HepG2 (cell line): ENCODE results near the gene DAD1. TPM values are rescaled to one million over a fixed set of nuclear protein-coding genes. Genes with fewer than 3 reads are reported as not detected.

ENCODE experiments used
- ATF3 ChIP-seq: sonication (generic); formaldehyde crosslinking; IDR thresholded peaks from 2 replicates; pipeline ENCODE4 v1.4.0; 2020; ENCODE audit warnings: missing genetic modification reagents
- BCLAF1 ChIP-seq: fragments of 450-650 bp; IDR thresholded peaks from 2 replicates; pipeline ENCODE4 v1.6.1; 2017; ENCODE audit warnings: mild to moderate bottlenecking
- E2F2 ChIP-seq: sonication (generic); formaldehyde crosslinking; IDR thresholded peaks from 2 replicates; pipeline ENCODE4 v1.4.0; 2020; ENCODE audit warnings: missing genetic modification reagents, borderline replicate concordance
- HNF1A ChIP-seq, 2 experiments: sonication (generic) in 1 of 2; formaldehyde crosslinking in 1 of 2; IDR thresholded peaks; 2 replicates each; pipeline versions ENCODE4 v1.4.0 to v1.6.1; 2016 to 2020; ENCODE audit warnings: borderline replicate concordance in 1 of 2, low read depth in 1 of 2, mild to moderate bottlenecking in 1 of 2, missing genetic modification reagents in 1 of 2
- KDM6A ChIP-seq: IDR thresholded peaks from 2 replicates; pipeline ENCODE4 v1.6.1; 2016; ENCODE audit warnings: low read depth
- MTF1 ChIP-seq: sonication (generic); formaldehyde crosslinking; IDR thresholded peaks from 2 replicates; pipeline ENCODE4 v1.5.0; 2020; ENCODE audit warnings: missing genetic modification reagents
- MYC ChIP-seq: sonication (generic); formaldehyde crosslinking; IDR thresholded peaks from 2 replicates; pipeline ENCODE4 v1.9.0; 2021; ENCODE audit warnings: missing genetic modification reagents, borderline replicate concordance
- ZBTB10 ChIP-seq: sonication (generic); formaldehyde crosslinking; IDR thresholded peaks from 2 replicates; pipeline ENCODE4 v1.4.0; 2020; ENCODE audit warnings: missing genetic modification reagents, borderline replicate concordance
- ZNF10 ChIP-seq: sonication (generic); formaldehyde crosslinking; IDR thresholded peaks from 2 replicates; pipeline ENCODE4 v1.4.0; 2020; ENCODE audit warnings: mild to moderate bottlenecking, low read depth, missing genetic modification reagents, borderline replicate concordance
- ZNF740 ChIP-seq: sonication (generic); formaldehyde crosslinking; IDR thresholded peaks from 2 replicates; pipeline ENCODE4 v1.4.0; 2020; ENCODE audit warnings: missing genetic modification reagents
- polyA plus RNA-seq, 8 experiments: library from polyadenylated mRNA; depleted of rRNA in 3 of 8; stranded (reverse) in 7 of 8; unstranded in 1 of 8; fragments of >200 nt; fragmentation: Illumina TruSeq in 4 of 8; extraction: Trizol in 4 of 8; gene quantifications; 2 replicates each; pipeline versions ENCODE4 v1.2.1 to v1.2.3, GENCODE V29; 2011 to 2016; ENCODE audit warnings: low read depth in 4 of 8, missing spikeins in 1 of 8, mixed read lengths in 1 of 8; ENCODE audit not compliant: insufficient read depth in 1 of 8
- total RNA-seq, 5 experiments: library from RNA; depleted of rRNA; stranded (reverse); fragments of >200 nt; fragmentation: Illumina TruSeq; extraction: Trizol; gene quantifications; 2 replicates each; pipeline ENCODE4 v1.2.3, GENCODE V29; 2016; ENCODE audit warnings: low read depth in 1 of 5

DAD1 gene
- total and polyA plus RNA-seq, 2 of the 13 experiments (the other 11 are each of a cell fraction or from before 2014, with no cell fraction given), result 558 to 626 TPM

GRCh38 chr14:22598099-22598895 lies 9.3 kb upstream of the DAD1 start, which contains the start of gene ABHD4 (continued):
- TF ChIP-seq BCLAF1 (no peak), ZNF740 (CRISPR knock-in tag) (no peak), ZNF10 (CRISPR knock-in tag) (no peak), KDM6A (CRISPR knock-in tag) (0 out of 2 replicates have a peak, but pooled peaks have one; percentile 11), E2F2 (CRISPR knock-in tag) (0 out of 2 replicates have a peak, but pooled peaks have one; percentile 13), MTF1 (CRISPR knock-in tag) (no peak), ATF3 (CRISPR knock-in tag) (0 out of 2 replicates have a peak, but pooled peaks have one; percentile 21), HNF1A (IDR thresholded peaks at IDR 0.05; ENCODE audit: low read depth) (no peak), HNF1A (CRISPR knock-in tag; IDR thresholded peaks at IDR 0.05; ENCODE audit: borderline replicate concordance) (peak; percentile 54; the same call in 1 of the 2 replicates), ZBTB10 (0 out of 2 replicates have a peak, but pooled peaks have one; percentile 27), MYC (CRISPR knock-in tag) (peak; percentile 57)
